ENCODE measurements around the gene GRWD1. TPM values are rescaled to one million over a fixed set of nuclear protein-coding genes. Genes with fewer than 3 reads are reported as not detected.

GRWD1 gene
- total and polyA plus RNA-seq, 2 of the 4 experiments (the other 2 are of a cell fraction) = 22.0 to 22.5 TPM

GRCh38 chr19:48470856-48471255 lies 25.1 kb downstream of the GRWD1 start:
- no peak overlapping the region for H2BK15ac ChIP-seq (ENCODE audit: low read depth, low read length)
- H4K20me1 ChIP-seq (ENCODE audit: insufficient read depth, low read length) = peaks cover 50% of the 10 kb centered on the region
- H2AFZ ChIP-seq (replicated peaks; ENCODE audit: low read length, poor library complexity) = no peak overlapping the region
- dilution Hi-C loops (cut with HindIII; ENCODE audit: low sequenced_read_pairs, unreplicated experiment) = no loop called here
- no peak overlapping the region for H3K14ac ChIP-seq (replicated peaks; ENCODE audit: low read depth, low read length)
- no peak overlapping the region for H2BK20ac ChIP-seq (ENCODE audit: low read depth, low read length)
- no CpG with 5 or more reads among the region's 10 CpGs for WGBS, 2 experiments (ENCODE audit: extremely low coverage in 2 of 2, insufficient read length in 1 of 2)
- TF ChIP-seq BHLHE40 (IDR thresholded peaks at IDR 0.05; ENCODE audit: low read depth, low read length) (no peak), RCOR1 (IDR thresholded peaks at IDR 0.05; ENCODE audit: insufficient replicate concordance, low read length) (no peak), CHD1 (IDR thresholded peaks at IDR 0.05; ENCODE audit: low read depth, low read length) (no peak), NFE2L2 (IDR thresholded peaks at IDR 0.05; ENCODE audit: low read depth, low read length) (no peak), RFX5 (IDR thresholded peaks at IDR 0.05; ENCODE audit: low read depth, low read length) (no peak), USF2 (IDR thresholded peaks at IDR 0.05; ENCODE audit: low read depth, low read length) (no peak)
- H2AK9ac ChIP-seq (replicated peaks; ENCODE audit: low read depth, low read length, poor library complexity) = peak overlapping the region; percentile 56
- no peak overlapping the region for H3K18ac ChIP-seq (ENCODE audit: low read depth, low read length)
- no peaks in the 10 kb centered on the region for H3K9me3 ChIP-seq (ENCODE audit: control insufficient read depth, insufficient read depth, low read length)
- ChIA-PET CTCF (no interaction called here), POLR2A (ENCODE audit: unreplicated experiment) (no interaction called here)
- no peaks in the 10 kb centered on the region for H3K27me3 ChIP-seq (ENCODE audit: control insufficient read depth, insufficient read depth, low read length)
- H2BK120ac ChIP-seq (ENCODE audit: low read depth, low read length) = no peak overlapping the region
- no peak for DNase-seq
- peaks cover 27 to 61% of the 10 kb centered on the region in 2 experiments for H3K79me1 ChIP-seq (ENCODE audit: low read depth in 1 of 2, low read length in 2 of 2)
- no peak overlapping the region for H4K5ac ChIP-seq (ENCODE audit: low read depth, low read length)
- no peak overlapping the region for H3K4me2 ChIP-seq (ENCODE audit: low read depth, low read length)
- no peak overlapping the region for H3K23ac ChIP-seq (ENCODE audit: low read depth, low read length)
- no peak overlapping the region for H3K56ac ChIP-seq (ENCODE audit: extremely low read depth, insufficient read depth, low read length)
- in situ Hi-C loops (cut with MboI; ENCODE audit: low sequenced_read_pairs) = no loop called here
- no peak overlapping the region for H3K27ac ChIP-seq (ENCODE audit: insufficient read depth, low read length)
- no peak for ATAC-seq (ENCODE audit: low read depth)
- no peak overlapping the region for H3K4me3 ChIP-seq (ENCODE audit: insufficient read depth, low read depth, low read length)
- H3K4ac ChIP-seq (ENCODE audit: low read depth, low read length) = no peak overlapping the region
- no peaks in the 10 kb centered on the region; the same call in 1 of the 2 replicates for H3K4me1 ChIP-seq (ENCODE audit: control insufficient read depth, insufficient read depth, low read length)
- H3K9ac ChIP-seq (ENCODE audit: low read depth, low read length) = no peak overlapping the region
- intact Hi-C loops (cut with micrococcal nuclease) = no loop called here
- H2BK5ac ChIP-seq (ENCODE audit: low read depth, low read length, poor library complexity, severe bottlenecking) = no peak overlapping the region
- peaks cover 56% of the 10 kb centered on the region for H3K36me3 ChIP-seq (ENCODE audit: control insufficient read depth, insufficient read depth, low read length)
- H3K9me1 ChIP-seq (ENCODE audit: insufficient read depth, low read length) = peaks cover 15% of the 10 kb centered on the region
- H4K8ac ChIP-seq (ENCODE audit: low read depth in 2 of 2, low read length in 2 of 2) = no peak overlapping the region
- no TSS peak for BruUV-seq (replicated peaks)
- H2AK5ac ChIP-seq (ENCODE audit: low read depth, low read length) = no peak overlapping the region; the same call in 1 of the 2 replicates
- H4K91ac ChIP-seq (ENCODE audit: insufficient read depth, low read depth, low read length) = no peak overlapping the region
